NK-92 (cell line): ENCODE results near the gene DAPK2.

Experiments
- DNase-seq: peaks from one replicate; lab custom pipeline; 2025; ENCODE audit not compliant: unreplicated experiment; lab: John Stamatoyannopoulos, UW

The DAPK2 gene

DNA sequence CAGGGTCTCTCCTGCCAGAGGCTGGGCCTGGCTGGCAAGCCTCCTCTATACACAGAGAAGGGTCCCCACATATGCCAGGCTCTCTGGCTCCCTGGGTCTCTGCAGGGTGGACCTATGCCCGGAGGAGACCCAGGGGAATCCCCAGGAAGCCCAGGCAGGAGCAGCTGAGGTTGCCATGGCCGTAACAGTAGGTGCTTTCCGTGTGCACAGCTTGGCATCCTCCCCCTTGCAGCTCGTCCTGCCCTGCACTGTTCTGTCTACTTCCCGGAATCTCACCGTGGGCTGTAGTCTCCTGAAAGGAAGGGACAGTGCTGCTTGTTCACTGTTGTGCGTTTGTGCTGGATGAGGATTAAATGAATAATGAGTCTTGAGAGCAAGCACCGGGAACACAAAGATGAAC lies 47.8 kb downstream of the DAPK2 start:
- no peak for DNase-seq

DNA sequence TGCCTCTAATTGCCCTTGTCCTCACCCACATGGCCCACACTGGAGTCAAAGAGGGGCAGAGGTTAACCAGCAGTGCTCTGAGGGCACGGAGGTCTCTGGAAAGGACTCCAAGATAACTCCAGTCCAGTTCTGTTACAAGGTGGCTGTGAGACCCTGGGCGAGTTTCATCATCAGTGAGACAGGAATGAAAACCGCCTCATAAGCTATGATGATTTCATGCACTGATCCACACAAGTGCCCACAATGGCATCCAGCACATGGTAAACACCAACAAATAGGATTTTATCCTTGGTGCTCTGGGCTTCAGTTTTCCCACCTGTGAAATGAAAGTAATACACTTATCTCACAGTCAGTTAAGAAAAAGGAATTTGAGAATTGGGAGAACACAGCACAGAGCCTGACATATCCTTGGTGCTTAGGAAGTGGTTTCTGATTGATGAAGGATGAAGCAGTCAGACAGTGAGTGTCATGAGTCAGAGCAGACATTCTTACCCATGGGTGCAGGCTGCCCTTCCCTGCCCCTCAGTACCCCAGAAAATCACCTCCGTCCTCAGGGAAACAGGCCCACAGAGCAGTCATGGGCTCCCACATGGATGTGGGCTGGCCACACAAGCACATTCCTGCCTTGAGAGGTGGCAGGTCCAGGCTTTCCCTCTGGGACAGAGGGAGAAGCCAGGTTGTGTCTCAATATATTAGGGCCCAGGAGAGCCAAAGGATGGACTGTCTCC lies 48.4 kb downstream of the DAPK2 start:
- DNase-seq: no peak

DNA sequence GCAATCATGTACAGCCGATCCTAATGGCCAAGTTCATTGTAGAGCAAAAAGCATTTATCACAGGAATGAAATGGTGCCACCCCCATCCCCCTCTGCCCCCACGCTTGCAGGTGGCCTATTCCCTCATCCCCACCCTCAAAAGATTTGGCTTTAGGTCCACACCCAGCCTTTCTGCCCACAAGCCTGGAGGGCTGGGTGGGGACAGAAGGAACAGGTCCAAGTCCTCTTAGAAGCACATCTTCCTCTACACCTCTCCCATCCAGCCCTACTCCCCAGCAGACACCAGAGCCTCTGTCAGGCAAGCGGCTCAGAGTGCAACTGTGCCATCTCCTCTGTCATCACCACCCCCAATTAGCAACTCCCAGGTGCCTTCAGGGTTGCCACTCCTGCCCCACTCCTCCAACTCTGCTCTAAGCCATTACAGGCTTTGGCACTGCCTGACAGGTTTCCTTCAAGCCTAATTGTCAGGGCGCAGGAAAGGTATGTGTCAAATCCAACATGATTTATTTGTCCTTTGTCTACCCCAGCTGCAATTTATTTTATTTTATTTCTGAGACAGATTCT lies 49.4 kb downstream of the DAPK2 start:
- no peak for DNase-seq

DNA sequence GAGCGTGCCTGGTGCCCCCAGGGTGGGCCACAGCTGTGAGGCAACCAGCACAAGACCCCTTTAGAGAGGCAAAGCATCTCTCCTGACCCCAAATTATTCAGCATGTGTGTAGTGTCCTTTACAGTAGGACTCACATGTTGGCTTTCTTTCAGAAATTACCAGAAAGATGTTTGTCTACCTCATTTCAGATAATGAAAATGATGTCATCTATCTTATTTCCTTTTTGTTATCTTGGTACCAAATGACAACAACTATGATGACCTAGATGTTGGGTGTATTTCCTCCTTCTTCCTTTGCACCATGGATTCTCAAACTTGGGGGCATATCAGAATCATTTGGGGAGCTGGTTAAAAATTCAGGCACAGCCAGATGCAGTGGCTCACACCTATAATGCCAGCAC lies 50.5 kb downstream of the DAPK2 start:
- DNase-seq: no peak

DNA sequence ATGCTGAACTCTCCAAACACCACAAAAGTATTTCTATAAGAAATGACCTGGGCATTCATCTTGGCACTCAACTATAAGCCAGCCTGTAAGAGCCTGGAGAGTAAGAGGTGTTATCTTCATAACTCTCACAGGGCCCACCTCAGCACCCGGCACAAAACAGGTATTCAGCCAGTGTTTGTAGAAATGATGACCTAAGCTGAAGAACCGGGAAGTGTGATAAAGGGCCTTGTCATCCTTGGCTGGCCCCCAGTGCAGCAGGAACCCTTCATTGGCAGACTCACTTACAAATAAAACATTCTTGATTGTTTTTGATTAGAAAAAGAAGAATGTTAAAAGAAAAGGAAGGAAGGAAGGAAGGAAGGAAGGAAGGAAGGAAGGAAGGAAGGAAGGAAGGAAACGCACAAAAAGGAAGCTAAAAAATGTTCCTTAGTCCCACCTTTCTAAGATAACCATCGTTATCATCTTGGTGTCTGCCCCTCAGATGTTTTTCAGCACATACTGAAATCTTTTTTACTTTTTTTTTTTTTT lies 52.1 kb downstream of the DAPK2 start:
- DNase-seq: no peak

DNA sequence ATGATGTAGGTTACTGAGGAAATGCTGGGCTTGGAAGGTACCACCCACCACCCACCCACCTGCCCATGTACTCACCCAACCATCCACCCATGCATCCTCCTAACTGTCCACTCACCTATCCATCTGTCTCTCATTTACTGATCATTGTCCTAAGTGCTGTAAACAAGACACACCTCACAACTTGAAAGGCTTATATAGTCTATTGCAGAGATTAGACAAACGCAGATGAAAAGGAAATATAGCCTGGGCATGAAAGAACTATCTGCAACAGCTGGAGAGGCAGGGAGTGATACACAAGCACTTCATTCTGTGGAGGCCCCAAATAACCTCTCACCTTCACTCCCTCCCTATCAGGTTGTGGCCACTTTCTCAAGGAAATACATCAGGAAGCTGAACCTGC lies 54.0 kb downstream of the DAPK2 start:
- DNase-seq: no peak

DNA sequence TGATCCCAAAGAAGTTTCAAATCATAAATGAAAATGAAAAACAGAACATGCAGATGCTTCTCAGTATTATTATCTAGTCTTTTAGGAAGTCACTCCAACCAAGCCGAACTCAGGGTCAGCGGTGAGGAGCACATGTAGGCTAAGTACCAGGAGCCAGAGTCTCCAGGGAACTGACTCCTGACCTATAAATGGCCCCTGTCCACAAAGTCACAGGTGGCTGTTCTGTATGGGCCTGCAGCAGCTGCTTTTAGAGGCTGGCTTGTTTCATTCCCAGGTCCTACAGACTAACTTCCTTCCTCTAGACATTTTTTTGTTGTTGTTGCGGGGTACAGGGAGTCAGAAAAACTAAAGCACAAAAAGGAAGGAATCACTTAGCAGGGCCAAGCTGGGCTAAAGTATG lies 54.6 kb downstream of the DAPK2 start:
- DNase-seq: no peak

DNA sequence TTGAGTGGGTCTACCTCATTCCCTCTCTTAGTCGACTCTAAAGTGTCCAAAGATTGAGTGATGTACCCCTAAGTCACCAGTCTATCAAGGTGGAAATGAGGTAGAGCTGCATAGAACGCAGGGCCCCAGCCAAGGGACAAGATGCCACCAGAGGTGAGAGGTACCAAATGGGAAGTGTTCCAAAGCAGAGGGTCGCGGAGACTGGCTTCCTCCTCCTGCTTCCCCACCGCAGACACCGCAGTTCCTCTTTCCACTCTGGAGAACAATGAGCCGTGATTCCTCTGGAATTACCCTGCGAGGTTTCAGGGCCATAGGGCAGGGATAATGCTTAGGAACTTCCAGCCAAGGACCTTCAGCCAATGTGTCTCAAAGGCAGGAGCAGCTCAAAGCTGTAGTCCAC lies 55.8 kb downstream of the DAPK2 start:
- no peak for DNase-seq

DNA sequence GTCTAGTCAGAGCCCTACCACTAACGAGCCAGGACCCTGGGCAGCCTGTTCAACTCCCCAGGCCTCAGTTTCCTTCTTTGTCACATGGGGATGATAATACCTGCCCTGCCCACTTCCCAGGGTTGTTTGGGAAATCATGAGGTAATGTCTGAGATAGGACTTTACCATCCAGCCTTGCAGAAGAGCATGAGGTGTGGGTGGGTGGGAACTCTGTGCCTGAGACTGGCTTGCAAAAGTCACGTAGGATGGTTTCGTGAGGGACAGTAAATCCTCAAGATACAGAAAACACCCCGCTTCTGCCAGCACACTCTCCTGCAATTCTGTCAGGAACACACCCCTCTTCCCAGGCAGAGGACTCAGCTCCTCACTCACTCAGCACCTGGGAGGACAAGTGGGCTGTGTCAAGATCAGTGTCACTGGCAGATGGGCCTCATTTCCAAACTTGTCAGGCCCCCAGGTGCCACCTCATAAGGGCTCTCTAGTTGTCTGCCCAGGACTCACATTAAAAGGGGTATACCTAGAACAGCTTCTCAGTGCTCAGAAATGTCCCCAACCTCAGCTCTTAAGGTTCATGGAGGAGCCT lies 58.4 kb downstream of the DAPK2 start:
- no peak for DNase-seq

DNA sequence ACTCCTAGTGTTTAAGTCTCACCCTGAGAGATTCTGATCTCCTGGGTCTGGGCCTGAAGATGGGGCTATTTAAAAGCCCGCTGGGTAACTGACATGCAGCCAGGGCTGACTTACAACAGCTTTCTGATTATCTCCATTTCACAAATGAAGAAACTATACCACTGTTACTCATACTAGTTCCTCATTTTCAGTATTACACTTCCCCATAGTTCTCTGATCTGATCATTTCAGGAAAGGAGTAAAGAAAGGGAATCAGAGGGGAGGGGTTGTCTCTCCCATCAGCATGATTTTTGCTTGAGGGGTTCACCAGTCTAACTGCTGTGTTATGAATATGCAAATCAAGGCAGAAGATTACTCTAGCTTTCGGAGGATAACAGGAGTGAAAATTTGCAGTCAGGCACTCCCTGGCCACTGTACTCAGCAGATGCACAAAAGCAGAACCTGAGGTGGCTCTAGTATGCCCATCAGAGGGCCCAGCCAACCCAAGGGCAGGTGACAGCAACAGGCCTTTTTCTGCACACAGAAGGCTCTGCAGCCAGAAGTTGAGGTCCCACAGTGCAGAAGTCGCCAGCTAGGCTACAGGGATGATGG lies 59.4 kb downstream of the DAPK2 start:
- DNase-seq: no peak

DNA sequence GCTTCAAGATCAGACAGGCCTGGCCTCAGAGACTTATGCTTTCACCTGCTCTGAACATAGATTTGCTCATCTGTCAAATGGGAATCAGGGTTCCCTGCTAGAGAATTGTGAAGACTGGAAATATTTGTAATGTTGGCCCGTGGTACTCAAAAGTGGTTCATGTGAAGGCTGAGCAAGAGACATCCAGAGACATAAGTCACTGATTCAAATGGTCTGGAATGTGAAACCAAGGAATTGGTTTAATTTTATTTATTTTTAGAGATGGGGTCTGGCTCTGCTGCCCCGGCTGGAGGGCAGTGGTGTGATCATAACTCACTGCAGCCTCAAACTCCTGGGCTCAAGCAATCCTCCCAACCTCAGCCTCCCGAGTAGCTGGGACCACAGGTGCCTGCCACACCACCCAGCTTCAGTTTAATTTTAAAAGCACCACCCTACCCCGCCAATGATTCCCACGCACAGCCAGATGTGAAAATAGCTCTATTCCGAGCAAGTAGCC lies 60.1 kb downstream of the DAPK2 start:
- DNase-seq: no peak

DNA sequence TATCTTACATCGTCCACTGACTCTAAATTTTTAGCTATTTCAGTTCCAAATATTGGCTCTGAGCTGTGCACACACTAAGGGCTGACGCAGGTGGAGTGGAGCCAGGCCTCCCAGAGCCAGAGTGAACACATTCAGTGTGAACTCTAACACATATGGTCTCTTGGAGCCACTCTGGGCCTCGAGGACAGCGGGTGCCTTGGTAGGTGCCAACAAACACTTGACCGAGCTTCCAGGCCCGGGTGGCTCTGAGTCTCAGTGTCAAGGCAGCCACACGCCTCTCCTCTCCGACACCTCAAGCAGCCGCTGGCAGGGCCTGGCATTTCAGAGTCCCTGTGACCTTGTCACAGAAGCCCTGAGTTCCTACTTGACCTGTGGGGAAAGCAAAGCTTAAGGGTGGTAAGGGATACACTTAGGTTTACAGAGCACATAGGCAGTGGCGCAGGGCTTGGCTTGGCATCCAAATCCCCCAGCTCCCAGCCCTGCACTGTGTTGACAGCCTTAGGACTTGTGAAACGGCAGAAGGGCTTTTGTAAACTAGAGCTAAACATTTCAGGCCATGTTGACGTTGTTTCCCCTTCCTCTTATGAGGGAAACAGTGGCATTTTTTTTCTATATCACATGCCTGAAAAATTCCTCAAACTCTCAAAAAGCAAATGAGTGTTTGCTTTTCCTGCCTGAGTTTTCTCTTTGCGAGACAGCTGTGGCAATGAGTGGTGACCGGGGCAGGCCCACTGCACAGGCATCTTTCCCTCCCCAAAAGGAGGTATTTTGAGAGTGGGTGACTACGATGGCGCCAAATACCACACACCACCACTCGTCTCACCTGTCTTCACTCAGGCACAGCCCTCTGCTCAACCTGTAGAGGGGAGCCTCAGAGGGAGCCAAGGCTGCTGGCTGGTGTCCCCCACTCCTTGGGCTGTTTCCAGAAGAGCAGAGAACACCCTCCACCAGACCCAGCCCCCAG lies 60.8 kb downstream of the DAPK2 start:
- DNase-seq: no peak

DNA sequence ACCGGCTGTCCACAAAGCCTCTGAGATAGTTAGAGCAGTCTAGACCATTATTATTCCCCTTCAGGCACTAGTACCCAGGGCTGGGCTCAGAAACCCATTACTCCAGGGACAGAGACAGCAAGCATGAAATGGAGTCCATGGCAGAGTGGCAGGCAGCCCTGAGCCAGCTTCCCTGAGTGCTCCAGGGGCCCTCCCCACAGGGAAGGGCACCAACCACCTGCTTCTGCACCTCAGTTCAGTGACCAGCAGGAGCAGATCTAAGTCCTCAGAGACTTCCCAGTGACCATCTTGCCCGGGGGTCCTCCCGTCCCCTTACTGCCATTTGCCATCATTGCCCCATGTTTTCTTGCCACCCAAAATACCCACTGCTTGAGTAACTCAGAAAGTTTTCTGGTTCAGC lies 62.0 kb downstream of the DAPK2 start:
- DNase-seq: no peak

DNA sequence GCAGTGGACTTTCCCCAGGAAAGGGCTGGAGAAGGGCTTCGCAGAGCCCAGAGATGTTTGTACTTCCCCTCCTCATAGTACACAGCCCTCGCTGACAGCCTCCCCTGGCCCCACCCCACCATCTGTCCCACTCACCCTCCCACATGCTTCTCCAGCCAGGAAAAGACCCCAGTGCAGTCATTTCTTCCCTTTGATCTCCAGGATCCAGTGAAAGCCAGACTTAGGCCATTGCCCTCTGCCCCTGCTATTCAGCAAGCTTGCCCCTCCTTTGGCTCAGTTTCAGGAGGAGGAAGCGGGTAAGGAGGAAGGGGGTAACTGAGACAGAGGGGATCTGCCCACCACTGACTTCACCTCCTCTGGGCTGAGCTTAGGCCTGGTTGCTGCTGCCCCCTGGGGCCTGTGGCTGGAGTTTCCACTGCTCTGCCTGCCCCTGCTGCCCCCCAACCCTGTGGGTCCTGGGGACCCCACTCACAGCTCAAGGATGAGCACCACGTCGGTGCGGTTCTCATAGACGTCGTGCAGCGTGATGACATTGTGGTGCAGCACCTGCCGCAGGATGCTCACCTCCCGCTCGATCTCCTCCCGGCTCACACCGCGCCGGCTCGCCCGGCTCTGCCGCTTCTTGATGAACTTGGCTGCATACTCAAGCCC lies 63.1 kb downstream of the DAPK2 start:
- DNase-seq: no peak

DNA sequence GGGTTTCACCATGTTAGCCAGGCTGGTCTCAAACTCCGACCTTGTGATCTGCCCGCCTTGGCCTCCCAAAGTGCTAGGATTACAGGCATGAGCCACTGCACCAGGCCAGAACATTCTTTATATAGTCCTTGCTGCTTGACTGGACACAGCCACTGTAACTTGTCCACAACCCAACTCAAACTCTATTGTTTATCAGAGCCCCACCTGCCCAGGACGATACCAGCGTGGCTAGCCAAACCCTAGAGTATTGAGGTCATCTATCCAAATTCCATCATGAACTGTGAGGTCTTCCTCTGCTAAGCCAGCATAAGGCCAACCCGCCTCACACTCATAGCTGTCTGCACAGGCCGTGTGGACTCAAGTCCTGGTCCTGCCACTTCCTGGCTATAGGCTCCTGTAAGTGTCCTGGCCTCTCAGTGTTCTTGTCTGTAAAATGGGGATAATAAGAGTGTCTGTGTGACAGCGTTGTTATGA lies 63.9 kb downstream of the DAPK2 start:
- no peak for DNase-seq

DNA sequence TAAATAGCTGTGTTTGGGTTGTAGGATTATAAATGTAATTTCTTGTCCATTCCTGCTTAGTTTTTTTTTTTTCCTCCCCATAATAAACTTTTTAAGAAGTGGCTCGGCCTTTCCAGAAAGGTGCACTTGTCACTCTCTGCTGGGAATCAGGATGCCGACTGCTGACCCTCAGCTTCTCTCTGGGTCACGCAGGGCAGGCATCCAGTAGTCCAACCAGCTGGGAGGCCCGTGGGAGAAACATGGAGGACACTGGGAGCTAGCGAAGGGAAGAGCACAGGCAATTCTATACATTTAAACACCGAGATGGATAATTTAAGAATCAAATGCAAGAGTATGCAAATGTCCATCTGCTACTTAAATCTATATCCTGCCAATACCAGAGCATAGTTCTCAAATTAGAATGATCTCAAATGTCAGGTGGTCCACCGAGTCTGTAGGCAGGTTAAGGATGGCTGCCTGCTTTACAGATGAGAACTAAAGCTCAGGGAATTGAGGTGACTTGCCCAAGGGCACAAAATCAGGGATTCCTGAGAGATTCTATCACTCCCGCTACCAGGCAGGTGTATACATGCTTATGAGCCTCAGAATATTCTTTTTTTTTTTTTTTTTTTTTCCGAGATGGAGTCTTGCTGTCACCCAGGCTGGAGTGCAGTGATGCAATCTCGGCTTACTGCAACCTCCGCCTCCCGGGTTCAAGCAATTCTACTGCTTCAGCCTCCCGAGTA lies 64.5 kb downstream of the DAPK2 start:
- DNase-seq: no peak

DNA sequence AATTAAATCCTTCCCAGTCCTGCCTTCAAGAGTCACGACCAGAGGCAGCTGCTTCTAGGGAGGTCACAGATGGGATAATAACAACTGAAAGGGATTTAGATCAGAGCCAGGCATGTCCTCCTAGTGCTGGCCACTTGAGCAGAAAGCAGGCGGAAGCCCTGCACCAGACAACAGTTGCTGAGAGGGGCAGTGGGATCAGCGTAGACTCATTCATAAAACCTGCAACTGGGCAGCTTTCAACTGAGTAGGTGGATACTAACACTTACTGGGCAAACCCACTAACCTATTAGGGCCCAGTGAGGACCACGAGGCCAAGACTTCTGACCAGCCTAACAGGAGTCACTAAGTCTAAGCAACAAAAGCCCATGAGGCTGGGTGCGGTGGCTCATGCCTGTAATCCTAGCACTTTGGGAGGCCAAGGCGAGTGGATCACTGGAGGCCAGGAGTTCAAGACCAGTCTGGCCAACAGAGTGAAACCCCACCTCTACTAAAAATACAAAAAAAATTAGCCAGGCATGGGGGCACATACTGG lies 67.0 kb downstream of the DAPK2 start:
- DNase-seq: no peak

DNA sequence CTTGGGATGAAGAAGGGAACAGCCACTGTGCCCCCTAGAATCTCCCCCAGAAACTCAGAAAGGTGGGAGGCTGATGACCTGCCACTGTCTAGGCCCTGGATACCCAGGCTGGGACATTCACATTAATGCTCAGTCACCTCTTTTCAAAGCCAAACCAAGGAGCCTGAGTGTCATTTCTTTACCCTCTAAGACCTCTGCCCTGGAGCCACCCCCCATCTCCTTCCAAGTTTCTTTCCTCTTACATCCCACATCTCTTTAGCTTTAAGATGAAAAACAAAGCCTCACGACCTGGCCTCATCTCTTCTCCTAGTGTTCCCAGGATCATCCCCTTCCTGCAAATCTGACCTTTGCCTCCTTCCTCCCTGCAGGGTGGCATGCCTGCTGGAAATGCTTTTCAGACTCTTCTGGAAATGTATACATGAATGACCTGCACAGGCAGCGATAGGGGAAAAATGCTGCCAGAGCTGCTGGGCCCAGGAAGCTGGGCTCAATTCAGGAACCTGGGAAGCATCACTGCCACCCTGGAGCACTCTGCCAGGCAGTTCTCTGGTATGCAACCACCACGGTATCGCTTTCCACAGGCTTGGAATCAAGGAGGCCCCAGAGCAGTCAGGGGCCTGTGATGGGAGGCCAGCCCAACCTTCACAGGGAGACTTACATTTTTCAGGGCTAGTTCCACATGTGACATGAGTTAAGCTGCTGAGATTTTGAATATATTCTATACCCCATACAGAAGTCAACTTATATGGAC lies 67.6 kb downstream of the DAPK2 start:
- no peak for DNase-seq

DNA sequence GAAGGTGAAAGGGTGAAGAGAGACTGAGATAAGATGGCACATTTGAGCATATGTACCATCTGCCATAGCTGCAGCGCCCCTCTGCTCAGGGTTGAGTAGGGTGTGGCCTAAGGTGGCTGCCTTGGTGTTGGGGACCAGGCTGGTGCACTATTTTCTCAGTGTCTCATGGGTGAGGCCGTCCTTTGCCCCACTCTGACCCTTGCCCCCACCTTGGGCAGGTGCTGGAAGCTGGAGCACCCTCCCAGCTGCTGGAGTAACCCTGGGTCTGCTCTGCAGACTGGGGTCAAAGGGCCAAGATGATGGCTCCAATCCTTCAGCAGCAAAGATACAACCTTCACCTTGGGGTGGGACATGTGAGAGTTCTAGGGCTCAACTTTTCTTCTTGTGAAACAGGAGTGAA lies 69.2 kb downstream of the DAPK2 start:
- no peak for DNase-seq
